Tibial nerve (tissue), 4 donors: ENCODE measurements around the gene SPOCK1. TPM values are rescaled to one million over a fixed set of nuclear protein-coding genes. Genes with fewer than 3 reads are reported as not detected.

ENCODE experiments used
- DNase-seq, 2 donors: peaks; one replicate each; pipeline ENCODE4 v3.0.0-alpha.2; 2019; ENCODE audit warnings: low spot score in 2 of 2
- H3K27ac ChIP-seq, 4 donors: fragments of 200-600 bp; sonication (generic) in 3 of 4; one replicate each; pipeline ENCODE4 v1.5.1; 2017 to 2019; ENCODE audit warnings: mild to moderate bottlenecking in 1 of 4
- H3K27me3 ChIP-seq, 2 donors: fragments of 200-600 bp; sonication (generic) in 1 of 2; one replicate each; pipeline versions ENCODE4 v1.5.1 to v1.6.0; 2017 to 2019
- H3K36me3 ChIP-seq, 3 donors: fragments of 200-600 bp; sonication (generic); one replicate each; pipeline ENCODE4 v1.5.1; 2018 to 2019
- H3K4me1 ChIP-seq, 4 donors: fragments of 200-600 bp; sonication (generic) in 3 of 4; one replicate each; pipeline ENCODE4 v1.5.1; 2017 to 2019
- H3K4me3 ChIP-seq, 4 donors: fragments of 200-600 bp; sonication (generic) in 3 of 4; one replicate each; pipeline ENCODE4 v1.5.1; 2017 to 2019; ENCODE audit warnings: mild to moderate bottlenecking in 1 of 4, moderate library complexity in 1 of 4
- H3K9me3 ChIP-seq, 4 donors: fragments of 200-600 bp; sonication (generic) in 3 of 4; one replicate each; pipeline ENCODE4 v1.5.1; 2017 to 2019
- EP300 ChIP-seq, 2 donors: sonication (generic); formaldehyde crosslinking; IDR thresholded peaks; one replicate each; pipeline ENCODE4 v1.6.1; 2017; ENCODE audit warnings: antibody characterized with exemption in 2 of 2, mild to moderate bottlenecking in 1 of 2
- POLR2A ChIP-seq, 2 donors: fragments of 450-650 bp; IDR thresholded peaks; one replicate each; pipeline ENCODE4 v1.6.1; 2017; ENCODE audit warnings: antibody characterized with exemption in 2 of 2, mild to moderate bottlenecking in 2 of 2, moderate library complexity in 2 of 2
- WGBS, 2 donors: methylation state at CpG; one replicate each; pipeline ENCODE4 v1.1.5; 2018; 5-methylcytosine and 5-hydroxymethylcytosine counted together
- total RNA-seq, 4 donors: library from RNA; depleted of rRNA; stranded (reverse); fragments of >200 nt; gene quantifications; one replicate each; pipeline ENCODE4 v1.1.0, GENCODE V29; 2016
- TF ChIP-seq, protein P1 (sequence below), 5 experiments: fragments of 200-600 bp in 3 of 5; fragments of 450-650 bp in 2 of 5; sonication (generic) in 3 of 5; IDR thresholded peaks; one replicate each; pipeline ENCODE4 v1.5.1; 2016 to 2019; ENCODE audit warnings: antibody characterized with exemption in 5 of 5, mild to moderate bottlenecking in 3 of 5, moderate library complexity in 2 of 5

Gene SPOCK1
- total RNA-seq, 4 donors from 2014 or later = 39.8 to 119 (median 73.1) TPM

GRCh38 chr5:137398751-137399150 lies 100.4 kb downstream of the SPOCK1 start:
- Histone ChIP-seq H3K4me3 (no peak overlapping the region), H3K27me3 (no peaks in the 10 kb centered on the region), H3K4me1 (no peaks in the 10 kb centered on the region), H3K36me3 (no peaks in the 10 kb centered on the region), H3K27ac (no peak overlapping the region), H3K9me3 (no peaks in the 10 kb centered on the region)
- DNase-seq = no peak
- WGBS, 2 donors = 88 to 90% methylated on average over 3 of the region's 3 CpGs
- TF ChIP-seq EP300 (IDR thresholded peaks at IDR 0.05) (no peak), POLR2A (IDR thresholded peaks at IDR 0.05) (no peak)
- TF ChIP-seq, protein P1, sequence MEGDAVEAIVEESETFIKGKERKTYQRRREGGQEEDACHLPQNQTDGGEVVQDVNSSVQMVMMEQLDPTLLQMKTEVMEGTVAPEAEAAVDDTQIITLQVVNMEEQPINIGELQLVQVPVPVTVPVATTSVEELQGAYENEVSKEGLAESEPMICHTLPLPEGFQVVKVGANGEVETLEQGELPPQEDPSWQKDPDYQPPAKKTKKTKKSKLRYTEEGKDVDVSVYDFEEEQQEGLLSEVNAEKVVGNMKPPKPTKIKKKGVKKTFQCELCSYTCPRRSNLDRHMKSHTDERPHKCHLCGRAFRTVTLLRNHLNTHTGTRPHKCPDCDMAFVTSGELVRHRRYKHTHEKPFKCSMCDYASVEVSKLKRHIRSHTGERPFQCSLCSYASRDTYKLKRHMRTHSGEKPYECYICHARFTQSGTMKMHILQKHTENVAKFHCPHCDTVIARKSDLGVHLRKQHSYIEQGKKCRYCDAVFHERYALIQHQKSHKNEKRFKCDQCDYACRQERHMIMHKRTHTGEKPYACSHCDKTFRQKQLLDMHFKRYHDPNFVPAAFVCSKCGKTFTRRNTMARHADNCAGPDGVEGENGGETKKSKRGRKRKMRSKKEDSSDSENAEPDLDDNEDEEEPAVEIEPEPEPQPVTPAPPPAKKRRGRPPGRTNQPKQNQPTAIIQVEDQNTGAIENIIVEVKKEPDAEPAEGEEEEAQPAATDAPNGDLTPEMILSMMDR (IDR thresholded peaks at IDR 0.05) = no peak

DNA sequence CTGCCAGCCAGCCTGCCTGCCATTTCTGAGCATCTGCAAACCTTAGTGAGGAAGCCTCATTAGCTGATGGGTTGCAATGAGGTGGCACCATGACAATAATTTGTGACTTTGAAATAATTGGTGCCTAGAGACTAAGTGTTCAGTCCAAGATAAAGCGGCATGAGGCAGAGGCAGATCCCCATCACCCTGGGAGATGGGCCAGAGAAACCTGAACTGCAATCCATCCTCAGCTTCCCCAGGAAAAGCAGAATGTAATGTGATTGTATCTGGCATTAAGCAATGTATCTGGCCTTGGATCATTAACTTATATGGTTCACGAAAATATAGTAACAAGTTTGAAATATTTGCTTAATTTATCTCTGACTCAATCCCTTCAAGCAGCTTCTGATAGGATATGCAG lies 101.0 kb downstream of the SPOCK1 start:
- Histone ChIP-seq H3K4me3 (no peak overlapping the region), H3K27me3 (no peaks in the 10 kb centered on the region), H3K4me1 (no peaks in the 10 kb centered on the region), H3K27ac (no peak overlapping the region), H3K9me3 (no peaks in the 10 kb centered on the region), H3K36me3 (no peaks in the 10 kb centered on the region)
- TF ChIP-seq, protein P1 (IDR thresholded peaks at IDR 0.05) = no peak
- TF ChIP-seq POLR2A (IDR thresholded peaks at IDR 0.05) = no peak
- no peak for TF ChIP-seq EP300 (IDR thresholded peaks at IDR 0.05)
- 77 to 84% methylated on average over 2 of the region's 2 CpGs for WGBS, 2 donors
- DNase-seq = no peak

DNA sequence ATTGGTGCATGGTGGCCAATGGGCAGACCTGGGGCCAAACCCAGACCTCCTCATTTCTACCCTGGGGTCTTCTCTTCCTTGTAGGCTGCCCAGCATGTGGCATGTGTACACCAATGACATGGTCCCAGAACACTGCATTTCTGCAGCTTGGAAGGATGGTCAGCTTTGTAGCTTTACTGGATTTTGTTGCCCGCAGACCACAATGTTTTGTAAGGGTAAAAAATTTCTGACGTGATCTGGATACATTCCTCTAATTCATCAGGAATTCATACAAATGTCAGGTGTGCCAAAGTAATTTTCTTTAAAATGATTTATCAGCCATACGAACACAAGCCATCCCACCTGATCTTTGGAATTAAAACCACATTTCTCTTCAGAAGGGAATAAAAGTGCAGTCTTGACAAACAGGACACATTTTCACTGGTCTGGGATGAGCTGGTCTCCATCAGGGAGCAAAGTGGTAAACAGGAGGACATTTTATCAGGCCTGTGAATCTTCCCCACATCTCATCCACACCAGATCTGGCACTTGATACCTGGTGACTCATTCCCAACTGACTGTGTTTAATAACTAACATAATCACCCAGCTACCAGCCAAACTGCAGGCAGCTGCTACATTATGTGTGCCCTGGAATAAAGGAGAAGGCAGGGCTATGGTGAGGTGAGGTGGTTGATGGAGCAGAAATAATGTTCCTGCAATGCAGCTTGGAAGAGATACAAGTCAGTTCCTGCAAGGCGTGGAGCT lies 103.9 kb downstream of the SPOCK1 start:
- Histone ChIP-seq H3K9me3 (peaks cover 0 to 4% (median 0%) of the 10 kb centered on the region in 4 donors), H3K4me1 (no peaks in the 10 kb centered on the region), H3K27me3 (no peaks in the 10 kb centered on the region), H3K36me3 (no peaks in the 10 kb centered on the region), H3K27ac (no peak overlapping the region), H3K4me3 (no peak overlapping the region)
- DNase-seq = no peak
- 83 to 85% methylated on average over 4 of the region's 4 CpGs for WGBS, 2 donors
- no peak for TF ChIP-seq EP300 (IDR thresholded peaks at IDR 0.05)
- TF ChIP-seq, protein P1 (IDR thresholded peaks at IDR 0.05) = no peak
- TF ChIP-seq POLR2A (IDR thresholded peaks at IDR 0.05) = no peak

DNA sequence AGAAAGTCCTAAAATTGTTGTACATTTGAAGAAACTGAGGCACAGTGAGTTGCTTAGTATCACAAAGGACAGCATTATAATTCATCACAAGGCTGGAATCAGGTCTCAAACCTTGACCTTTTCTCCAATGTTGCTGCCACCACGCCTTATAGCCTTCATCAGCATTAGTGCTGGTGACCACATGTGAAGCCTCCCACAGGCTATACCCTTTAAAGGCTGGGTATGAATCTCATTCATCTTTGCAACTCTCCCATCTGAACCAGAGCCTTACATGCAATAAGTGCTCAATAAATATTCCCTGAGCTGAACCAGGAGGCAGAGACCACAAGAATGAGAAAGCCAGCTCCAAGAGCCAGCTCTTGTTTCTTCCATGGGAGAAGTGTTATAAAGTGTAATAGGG lies 104.7 kb downstream of the SPOCK1 start:
- no peaks in the 10 kb centered on the region for H3K4me1 ChIP-seq
- DNase-seq = no peak
- no peaks in the 10 kb centered on the region for H3K27me3 ChIP-seq
- H3K4me3 ChIP-seq = no peak overlapping the region
- no peak for TF ChIP-seq POLR2A (IDR thresholded peaks at IDR 0.05)
- TF ChIP-seq, protein P1 (IDR thresholded peaks at IDR 0.05) = no peak
- no peak for TF ChIP-seq EP300 (IDR thresholded peaks at IDR 0.05)
- WGBS, 2 donors = 79 to 85% methylated on average over 1 of the region's 1 CpG
- H3K9me3 ChIP-seq = peaks cover 0 to 4% (median 0%) of the 10 kb centered on the region in 4 donors
- H3K36me3 ChIP-seq = no peaks in the 10 kb centered on the region
- no peak overlapping the region for H3K27ac ChIP-seq

DNA sequence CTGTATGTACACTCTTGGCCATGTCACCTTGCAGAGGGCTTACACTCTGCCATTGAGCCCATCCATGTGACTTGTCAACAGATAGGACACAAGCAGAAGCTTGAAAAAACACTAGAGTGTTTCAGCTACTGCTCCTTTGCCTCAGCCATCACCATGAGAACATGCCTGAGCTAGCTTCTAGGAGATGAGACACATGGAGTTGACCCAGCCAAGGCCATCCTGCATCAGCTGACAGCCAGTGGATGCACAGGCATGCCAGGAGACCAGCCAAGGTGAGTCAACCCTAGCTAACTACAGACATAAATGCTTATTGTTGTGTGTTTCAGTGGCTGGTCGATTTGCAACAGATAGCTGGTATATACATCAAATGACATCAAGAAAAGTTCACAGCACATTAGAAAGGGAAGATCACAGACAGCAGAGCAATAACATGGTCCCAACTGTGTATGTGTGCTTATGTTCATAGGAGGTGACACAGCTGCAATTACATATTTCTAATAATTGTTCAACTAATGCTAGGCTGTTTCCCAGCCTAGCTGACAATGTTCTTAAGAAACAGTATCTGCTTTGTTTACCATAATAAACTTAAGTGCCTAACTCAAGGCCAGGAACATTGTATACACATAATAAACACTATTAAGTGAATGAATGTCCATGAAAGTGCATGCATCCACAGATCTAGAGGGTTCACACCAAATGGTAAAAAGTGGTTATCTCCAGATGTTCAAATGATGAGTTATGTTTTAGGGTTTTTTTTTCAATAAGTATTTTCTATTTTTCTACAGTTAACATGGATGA lies 105.7 kb downstream of the SPOCK1 start:
- TF ChIP-seq EP300 (IDR thresholded peaks at IDR 0.05) = no peak
- TF ChIP-seq, protein P1 (IDR thresholded peaks at IDR 0.05) = no peak
- TF ChIP-seq POLR2A (IDR thresholded peaks at IDR 0.05) = no peak
- H3K27ac ChIP-seq = no peak overlapping the region
- no peak overlapping the region for H3K4me3 ChIP-seq
- WGBS, 2 donors = 68 to 82% methylated on average over 1 of the region's 1 CpG
- no peaks in the 10 kb centered on the region for H3K27me3 ChIP-seq
- no peak for DNase-seq
- no peaks in the 10 kb centered on the region for H3K36me3 ChIP-seq
- peaks cover 0 to 4% (median 0%) of the 10 kb centered on the region in 4 donors for H3K9me3 ChIP-seq
- H3K4me1 ChIP-seq = no peaks in the 10 kb centered on the region
